Hematopoietic multipotent progenitor cell treated with erythropoietin and hydrocortisone succinate and interleukin-3 and kit ligand, for 17 days (in vitro differentiated cells): Measurements from ENCODE around the gene DCAF8L2.
"Not testable (repeated sequence)": the region's sequence is repeated elsewhere in the genome, so short reads cannot be mapped to it uniquely, and the experiment has no call there.

Experiments used
- DNase-seq: peaks from one replicate; pipeline ENCODE4 v3.0.0-alpha.2; 2015; ENCODE audit warnings: low spot score

Gene DCAF8L2

DNA sequence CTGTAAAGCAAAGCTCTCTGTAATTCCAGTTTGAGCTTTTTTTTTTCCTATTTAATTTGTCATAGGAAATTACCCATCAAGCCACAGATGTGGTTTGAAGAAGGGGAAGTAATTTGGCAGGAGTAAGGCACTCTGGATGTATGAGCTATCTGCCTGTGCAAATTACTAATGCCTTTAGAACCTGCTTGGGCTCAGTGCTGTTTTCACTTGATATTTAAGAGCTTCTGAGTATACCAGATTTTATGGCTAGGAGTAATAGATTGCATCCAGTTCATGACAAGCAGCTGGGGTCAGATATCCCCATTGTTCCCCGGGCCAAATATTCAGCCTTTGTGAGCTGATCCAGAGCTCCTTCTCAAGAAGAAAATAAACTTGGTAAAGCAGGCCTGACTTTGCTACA is 89.1 kb downstream of the DCAF8L2 start:
- DNase-seq: no peak

DNA sequence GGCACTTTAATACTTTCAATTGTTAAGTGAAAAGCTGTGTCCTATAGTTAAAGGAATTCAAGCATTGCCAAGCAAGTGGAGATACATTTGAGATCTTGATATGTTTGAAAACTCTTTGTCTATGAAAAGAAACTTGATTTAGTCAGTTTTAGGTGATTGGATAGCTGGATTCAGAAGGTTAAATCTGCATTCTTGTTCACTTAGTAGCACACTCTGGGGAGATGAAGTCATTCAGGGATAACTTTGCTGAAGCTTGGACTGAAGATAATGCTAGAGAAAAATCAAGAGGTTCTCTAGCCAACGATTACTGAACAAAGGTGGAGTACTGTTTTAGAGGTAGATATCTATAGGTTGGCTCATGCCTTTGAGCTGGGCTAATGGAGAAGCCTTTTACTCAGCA is 90.6 kb downstream of the DCAF8L2 start:
- DNase-seq: no peak

DNA sequence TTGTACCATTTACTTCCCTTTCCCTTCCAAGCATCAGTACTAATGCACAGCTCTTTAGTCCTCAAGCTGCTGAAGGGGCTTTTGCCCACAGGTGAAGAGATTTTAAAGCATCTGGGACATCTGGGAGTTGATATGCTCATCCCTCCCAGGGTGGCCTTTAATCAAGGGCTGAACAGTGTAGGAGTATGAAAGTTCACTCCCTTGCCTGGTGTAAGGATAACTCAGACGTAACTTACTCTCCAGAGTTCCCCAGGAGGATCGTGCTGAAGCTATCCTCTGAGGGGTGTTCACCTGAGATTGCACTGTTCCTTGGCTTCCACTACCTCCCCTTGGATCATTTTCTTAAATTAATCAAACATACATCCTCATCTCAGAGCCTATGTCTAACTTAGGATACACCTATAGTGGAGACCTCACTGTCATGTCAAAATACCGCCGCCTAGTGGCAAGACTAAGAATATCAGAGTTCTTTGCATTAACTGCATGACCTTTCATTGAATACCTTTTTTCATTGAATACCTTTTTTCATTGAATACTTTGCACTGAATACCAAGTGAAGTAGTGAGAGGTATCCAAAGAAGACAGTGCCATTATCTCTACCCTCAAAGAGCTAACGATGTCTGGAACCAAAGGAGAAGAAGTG is 93.5 kb downstream of the DCAF8L2 start:
- not testable (repeated sequence) for DNase-seq

DNA sequence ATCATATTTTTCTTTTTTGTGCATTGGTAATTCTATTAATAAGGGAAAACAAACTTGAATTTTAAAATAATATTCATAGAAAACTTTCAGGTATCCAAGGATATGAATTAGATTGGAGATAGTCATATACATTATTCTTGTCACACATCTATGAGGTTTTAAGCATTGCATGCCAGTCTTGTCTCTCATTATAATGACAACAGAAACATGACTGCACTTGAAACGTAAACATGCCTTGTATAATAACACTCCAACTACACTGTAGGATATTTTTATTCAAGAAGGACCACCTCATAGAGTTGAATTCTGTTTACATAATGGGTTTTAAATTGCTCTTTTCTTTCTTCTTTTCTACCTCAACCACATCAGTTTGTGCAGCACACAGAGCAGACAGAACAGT is 104.5 kb downstream of the DCAF8L2 start:
- DNase-seq: no peak

DNA sequence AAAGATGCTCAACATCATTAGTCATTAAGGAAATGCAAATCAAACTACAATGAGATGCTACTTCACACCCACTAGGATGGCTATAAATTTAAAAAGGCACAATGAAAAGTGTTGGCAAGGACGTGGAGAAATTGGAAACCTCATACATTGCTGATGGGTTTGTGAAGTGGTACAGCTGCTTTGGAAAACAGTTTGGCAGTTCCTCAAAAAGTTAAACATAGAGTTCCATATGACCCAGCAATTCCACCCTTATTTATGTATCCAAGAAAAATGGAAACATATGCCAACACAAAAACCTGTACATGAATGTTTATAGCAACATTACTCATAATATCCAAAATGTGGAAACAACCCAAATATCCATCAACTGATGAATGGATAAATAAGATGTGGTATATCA is 116.4 kb downstream of the DCAF8L2 start:
- no peak for DNase-seq

DNA sequence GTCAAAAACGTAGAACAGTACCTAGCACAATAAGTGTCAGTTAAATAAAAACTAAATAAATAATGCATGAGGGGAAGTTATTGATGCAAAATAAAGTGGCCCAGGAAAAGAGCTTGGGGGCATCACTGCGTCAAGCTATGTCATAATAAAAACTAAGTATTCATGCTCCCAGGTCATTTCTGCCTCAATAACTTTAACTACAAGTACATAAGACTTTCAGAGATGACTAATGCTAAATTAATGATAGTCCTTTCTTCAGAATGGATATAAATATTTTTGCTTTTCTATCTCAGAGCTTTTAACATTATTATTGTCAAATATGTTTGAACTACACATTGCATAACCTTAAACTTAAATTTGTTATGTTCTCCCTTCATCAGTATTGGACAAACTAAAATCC is 125.5 kb downstream of the DCAF8L2 start:
- DNase-seq: no peak

DNA sequence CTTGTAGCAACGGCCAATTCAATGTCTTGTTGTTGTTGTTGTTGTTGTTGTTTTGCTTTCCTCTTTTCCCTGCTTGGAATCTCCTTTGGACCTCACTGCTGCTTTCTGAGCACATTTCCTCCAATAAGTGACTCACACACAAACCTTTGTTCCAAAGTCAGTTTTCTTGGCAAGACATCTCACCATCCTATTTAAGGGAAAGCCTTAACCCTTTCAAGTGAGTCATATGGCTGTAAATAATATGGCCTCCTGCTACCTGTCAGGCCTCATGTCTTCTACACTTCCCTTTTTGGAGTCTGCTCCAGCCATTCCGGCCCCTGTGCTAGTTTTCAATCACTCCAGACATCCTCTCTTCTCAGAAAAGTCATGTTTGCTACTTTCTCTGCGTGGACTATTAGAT is 138.1 kb downstream of the DCAF8L2 start:
- no peak for DNase-seq

DNA sequence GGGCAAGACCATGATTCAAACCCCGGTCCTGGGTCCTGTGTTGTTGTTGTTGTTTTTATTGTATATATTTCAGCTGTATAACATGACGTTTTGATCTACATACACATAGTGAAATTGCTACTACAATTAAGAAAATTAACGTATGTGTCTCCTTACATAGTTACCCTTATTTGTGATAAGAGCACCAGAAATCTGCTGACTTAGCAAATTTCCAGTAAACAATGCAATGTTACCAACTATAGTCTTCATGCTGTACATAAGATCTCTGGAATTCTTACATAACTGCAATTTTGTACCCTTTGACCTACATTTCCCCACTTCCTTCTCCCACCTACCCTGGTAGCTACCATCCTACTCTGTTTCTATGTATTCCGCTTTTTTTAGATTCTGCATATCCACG is 141.8 kb downstream of the DCAF8L2 start:
- DNase-seq: no peak

DNA sequence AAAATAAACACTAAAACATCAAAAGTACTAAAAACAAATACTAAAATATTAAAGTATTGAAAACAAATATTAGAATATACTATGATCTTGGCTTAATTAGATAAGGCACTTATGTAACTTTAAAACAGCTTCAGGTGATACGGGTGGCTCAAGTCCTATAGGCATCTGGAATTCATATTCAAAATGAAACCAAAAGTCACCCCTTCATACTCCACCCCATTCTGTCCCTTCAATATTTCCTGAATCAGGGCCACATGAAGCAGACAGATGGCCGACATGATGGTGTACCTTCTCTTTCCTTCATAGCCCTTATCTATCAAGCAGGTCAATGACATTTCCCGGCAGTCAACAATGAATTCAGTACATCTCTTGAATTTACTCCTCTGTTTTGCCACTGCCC is 145.8 kb downstream of the DCAF8L2 start:
- DNase-seq: no peak

DNA sequence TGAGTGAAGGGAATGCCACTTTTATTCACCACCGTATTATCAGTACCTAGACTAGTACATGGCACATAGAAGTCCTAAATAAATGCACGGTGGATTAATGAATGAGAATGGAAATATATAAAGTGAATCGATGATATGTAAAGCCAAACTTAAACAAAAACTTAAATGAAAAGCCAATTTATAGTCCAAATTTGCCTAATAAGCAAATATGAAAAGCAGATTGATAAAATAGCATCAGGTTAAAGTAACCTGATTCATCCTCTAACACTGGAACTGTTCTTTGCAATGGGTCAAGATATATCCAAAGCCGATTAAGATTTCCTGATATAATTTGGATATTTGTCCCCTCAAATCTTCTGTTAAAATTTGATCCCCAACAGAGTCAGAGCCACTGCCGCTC is 150.8 kb downstream of the DCAF8L2 start:
- no peak for DNase-seq

DNA sequence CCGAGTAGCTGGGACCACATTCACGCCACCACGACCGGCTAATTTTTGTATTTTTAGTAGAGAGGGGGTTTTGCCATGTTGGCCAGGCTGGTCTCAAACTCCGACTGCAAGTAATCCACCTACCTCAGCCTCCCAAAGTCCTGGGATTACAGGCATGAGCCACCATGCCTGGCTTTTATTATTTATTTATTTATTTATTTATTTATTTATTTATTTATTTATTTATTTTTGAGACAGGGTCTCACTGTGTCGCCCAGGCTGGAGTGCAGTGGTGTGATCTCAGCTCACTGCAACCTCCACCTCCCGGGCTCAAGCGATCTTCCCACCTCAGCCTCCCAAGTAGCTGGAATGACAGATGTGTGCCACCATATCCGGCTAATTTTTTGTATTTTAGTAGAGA is 153.4 kb downstream of the DCAF8L2 start:
- not testable (repeated sequence) for DNase-seq

DNA sequence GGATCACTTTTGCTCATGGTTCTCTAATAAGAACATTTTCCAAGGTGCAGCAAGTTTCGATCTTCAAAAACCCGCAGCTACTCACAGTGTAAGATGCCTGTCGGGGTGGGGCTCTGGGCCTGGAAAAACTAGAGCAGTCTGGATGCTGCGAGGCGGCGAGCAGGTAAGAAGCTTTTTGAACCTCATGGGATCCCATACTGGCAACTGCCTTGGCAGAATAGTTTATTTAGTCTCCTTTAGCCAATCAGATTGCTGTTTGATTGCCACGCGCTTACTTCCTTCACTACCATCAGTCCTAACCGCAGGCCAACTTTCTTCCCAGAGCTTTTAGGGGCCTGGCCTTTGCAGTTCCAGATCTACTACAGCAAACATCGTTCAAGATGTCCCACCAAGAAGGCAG is 156.4 kb downstream of the DCAF8L2 start:
- no peak for DNase-seq

DNA sequence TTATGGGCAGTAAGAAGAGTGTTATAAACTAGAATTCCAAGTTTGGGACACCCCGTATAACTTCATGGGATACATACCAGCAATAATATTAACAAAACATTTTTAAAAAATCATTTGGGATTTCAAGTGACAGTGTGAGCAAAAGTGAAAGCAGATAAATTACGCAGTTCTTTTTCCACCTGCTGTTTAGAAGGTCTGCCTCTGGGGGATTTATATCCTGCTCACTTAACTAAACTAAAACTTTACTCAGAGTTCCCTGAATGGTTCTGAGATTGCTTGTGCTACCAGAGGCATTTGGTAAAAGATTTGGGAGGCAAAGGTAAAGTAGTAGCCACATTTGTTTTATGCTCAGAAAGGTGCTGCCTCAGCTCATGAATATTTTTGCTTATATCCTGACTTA is 160.2 kb downstream of the DCAF8L2 start:
- DNase-seq: not testable (repeated sequence)

DNA sequence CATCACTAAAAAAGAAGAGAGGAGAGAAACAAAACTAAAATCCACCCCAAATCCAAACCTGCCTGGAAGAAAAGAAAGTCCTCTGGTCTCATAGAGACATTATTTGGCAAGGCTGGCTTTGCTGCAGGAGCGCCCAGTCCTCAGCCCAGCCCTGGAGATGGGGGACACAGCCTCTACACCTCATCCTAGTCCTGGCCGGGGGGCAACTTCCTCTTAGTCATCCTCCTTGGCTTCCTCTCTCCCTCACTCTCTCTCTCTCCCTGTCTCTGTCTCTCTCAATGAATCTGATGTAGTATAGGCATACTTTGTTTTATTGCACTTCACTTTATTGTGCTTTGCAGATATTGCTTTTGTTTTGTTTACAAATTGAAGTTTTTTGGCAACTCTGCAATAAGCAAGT is 161.8 kb downstream of the DCAF8L2 start:
- no peak for DNase-seq

DNA sequence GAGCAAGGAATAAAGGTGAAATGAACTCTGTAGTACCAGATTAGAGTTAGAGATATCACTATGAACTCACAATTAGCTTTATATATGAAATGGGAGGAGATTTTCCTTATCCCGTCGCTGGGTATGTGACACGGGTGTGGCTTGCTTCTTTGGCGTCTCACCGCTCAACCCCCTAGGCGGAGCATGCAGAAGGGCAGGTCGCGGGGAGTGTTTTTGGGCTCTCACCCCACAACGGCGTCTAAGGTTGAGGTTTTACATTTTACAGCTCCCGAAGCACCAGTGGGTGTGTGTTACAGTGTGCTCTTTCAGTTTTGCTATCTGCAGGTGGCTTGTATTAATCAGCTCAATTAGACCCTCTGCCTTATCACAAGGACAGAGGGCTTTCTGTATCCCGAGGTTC is 175.6 kb downstream of the DCAF8L2 start:
- DNase-seq: no peak

DNA sequence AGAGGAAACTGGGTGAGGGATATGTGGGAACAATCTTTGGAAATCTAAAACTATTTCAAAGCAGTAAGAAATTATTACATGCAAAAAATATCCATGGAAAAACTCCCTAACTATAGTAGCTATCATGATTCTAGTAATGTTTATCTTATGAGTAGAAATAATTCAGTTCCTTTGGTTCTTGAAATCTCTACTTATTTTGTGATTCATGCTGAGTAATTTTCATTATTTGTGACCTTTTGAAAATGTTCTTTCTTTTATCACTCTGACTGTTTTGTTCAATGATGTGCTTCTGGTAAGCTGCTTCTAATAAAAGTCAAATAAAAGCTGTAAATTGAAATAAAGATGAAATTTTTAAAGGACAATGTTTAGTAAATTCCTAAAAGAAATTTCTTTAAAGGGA is 177.2 kb downstream of the DCAF8L2 start:
- no peak for DNase-seq

DNA sequence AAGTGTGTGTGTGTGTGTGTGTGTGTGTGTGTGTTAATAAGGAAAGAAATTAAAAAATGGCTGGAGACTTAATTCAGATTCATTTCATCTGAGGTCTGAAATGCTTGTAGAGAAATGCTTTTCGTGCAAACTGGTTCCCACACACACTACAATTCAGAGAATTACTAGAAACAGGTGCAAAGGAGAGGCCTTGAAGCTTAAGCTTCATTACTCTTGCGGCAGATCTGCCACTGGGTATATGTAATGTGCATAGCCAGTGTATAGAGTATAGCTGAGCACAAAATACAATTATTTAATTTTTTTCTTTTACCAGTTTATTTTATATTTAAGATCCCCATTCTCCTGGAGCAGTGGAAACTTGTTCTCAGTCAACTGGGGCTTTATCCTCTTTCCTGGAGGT is 185.8 kb downstream of the DCAF8L2 start:
- no peak for DNase-seq

DNA sequence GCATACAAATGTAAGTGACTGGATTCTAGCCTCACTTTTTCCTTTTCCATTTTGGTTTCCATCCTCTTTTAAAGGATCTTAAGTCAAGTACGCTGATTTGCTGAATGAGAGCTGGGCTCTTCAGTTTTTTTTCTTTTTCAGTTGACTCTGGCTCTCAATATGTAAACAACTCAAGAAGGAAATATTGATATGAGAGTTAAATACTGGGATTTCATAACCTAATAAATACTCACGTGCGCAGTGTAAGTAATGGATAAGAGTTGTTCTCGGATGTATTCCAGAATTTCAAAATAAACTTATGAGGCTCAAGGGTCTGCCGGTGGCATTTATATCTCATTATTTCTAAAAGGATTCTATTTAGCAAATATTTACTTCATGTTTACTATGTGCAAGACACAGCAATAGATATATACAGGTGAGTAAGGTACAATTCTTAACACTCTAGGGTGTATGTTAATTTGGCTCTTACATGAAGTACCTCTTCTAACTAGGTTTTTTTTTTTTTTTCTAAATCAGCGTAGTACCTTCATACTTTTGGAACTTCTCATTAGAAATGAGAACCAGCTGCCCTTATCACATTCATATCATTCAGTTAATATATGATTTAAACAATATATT is 206.6 kb downstream of the DCAF8L2 start:
- no peak for DNase-seq

DNA sequence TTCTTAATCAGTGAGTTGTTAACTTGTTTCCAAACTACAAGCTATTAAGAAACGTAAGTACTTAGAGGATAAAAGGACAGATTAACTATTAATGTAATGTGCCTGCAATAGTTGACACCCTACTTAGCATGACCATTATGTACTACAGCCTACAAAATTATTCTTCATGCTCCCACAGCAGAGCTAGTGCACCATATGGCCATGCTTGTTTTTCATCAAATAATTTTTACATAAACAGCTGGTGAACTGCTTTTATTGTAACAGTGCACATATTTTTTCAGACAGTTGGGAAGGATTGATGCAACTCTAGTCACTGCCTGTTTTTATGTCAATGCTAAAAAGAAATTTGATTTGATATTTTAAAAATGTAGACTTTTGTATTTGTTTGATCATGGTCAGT is 207.4 kb downstream of the DCAF8L2 start:
- no peak for DNase-seq
